ENCODE results near the gene IGFBP6.
A peak's percentile ranks its signal among the peaks of the same experiment; 100 is the strongest.

The IGFBP6 gene

GRCh38 chr12:53059434-53060063 lies 37.9 kb upstream of the IGFBP6 start:
- no peak for DNase-seq

GRCh38 chr12:53060064-53060720 lies 37.3 kb upstream of the IGFBP6 start:
- no peak for DNase-seq

GRCh38 chr12:53060721-53061276 lies 36.7 kb upstream of the IGFBP6 start:
- DNase-seq = no peak

GRCh38 chr12:53061404-53062010 lies 36.0 kb upstream of the IGFBP6 start:
- DNase-seq = no peak

- no peak for DNase-seq
Measured at GRCh38 chr12:53062011-53062961, 35.2 kb upstream of the IGFBP6 start.

GRCh38 chr12:53062977-53063707 lies 34.3 kb upstream of the IGFBP6 start:
- DNase-seq = no peak

GRCh38 chr12:53063708-53064612 lies 33.5 kb upstream of the IGFBP6 start:
- no peak for DNase-seq

GRCh38 chr12:53064613-53065436 lies 32.6 kb upstream of the IGFBP6 start:
- no peak for DNase-seq

- DNase-seq = no peak
Measured at GRCh38 chr12:53065470-53065869, 32.0 kb upstream of the IGFBP6 start.

GRCh38 chr12:53065975-53066931 lies 31.2 kb upstream of the IGFBP6 start:
- peak in 1 of 2 donors; percentile 55 for DNase-seq

- no peak for DNase-seq
Measured at GRCh38 chr12:53067074-53067992, 30.1 kb upstream of the IGFBP6 start.

- no peak for DNase-seq
Measured at GRCh38 chr12:53067993-53068770, 29.3 kb upstream of the IGFBP6 start.

GRCh38 chr12:53068811-53069585 lies 28.5 kb upstream of the IGFBP6 start:
- DNase-seq = no peak

- no peak for DNase-seq
Measured at GRCh38 chr12:53069621-53070410, 27.7 kb upstream of the IGFBP6 start.

GRCh38 chr12:53070877-53071492 lies 26.5 kb upstream of the IGFBP6 start:
- DNase-seq = no peak
